Neural progenitor cell (in vitro differentiated cells): ENCODE results near the gene CGA. TPM values are rescaled to one million over a fixed set of nuclear protein-coding genes. Genes with fewer than 3 reads are reported as not detected.
"Not testable (repeated sequence)": the region's sequence is repeated elsewhere in the genome, so short reads cannot be mapped to it uniquely, and the experiment has no call there.

Experiments used
- DNase-seq: peaks from one replicate; pipeline ENCODE4 v3.0.0-alpha.2; 2016; ENCODE audit warnings: low spot score
- H2AFZ ChIP-seq: fragments of 200-600 bp; sonication (generic); replicated peaks from 2 replicates; pipeline ENCODE4 v1.6.1; 2016; ENCODE audit warnings: antibody characterized with exemption
- H3F3A ChIP-seq: fragments of 200-600 bp; sonication (generic); 2 replicates; pipeline ENCODE4 v1.6.1; 2016; ENCODE audit warnings: antibody characterized with exemption, low read depth
- H3K27ac ChIP-seq: fragments of 200-600 bp; sonication (generic); 2 replicates; pipeline ENCODE4 v1.5.1; 2016; ENCODE audit warnings: mild to moderate bottlenecking
- H3K27me3 ChIP-seq: fragments of 200-600 bp; sonication (generic); 2 replicates; pipeline ENCODE4 v1.6.1; 2016; ENCODE audit warnings: mild to moderate bottlenecking, moderate library complexity
- H3K36me3 ChIP-seq: fragments of 200-600 bp; sonication (generic); 2 replicates; pipeline ENCODE4 v1.5.1; 2016
- H3K4me1 ChIP-seq: fragments of 200-600 bp; sonication (generic); 2 replicates; pipeline ENCODE4 v1.6.1; 2016; ENCODE audit warnings: mixed run types
- H3K4me2 ChIP-seq: fragments of 200-600 bp; sonication (generic); 2 replicates; pipeline ENCODE4 v1.6.1; 2016
- H3K4me3 ChIP-seq: fragments of 200-600 bp; sonication (generic); 2 replicates; pipeline ENCODE4 v1.5.1; 2016
- H3K79me2 ChIP-seq: fragments of 200-600 bp; sonication (generic); 2 replicates; pipeline ENCODE4 v1.6.1; 2016; ENCODE audit warnings: low read depth
- H3K9ac ChIP-seq: fragments of 200-600 bp; sonication (generic); 2 replicates; pipeline ENCODE4 v1.6.1; 2016
- H3K9me3 ChIP-seq: fragments of 200-600 bp; sonication (generic); 2 replicates; pipeline ENCODE4 v1.5.1; 2016; ENCODE audit warnings: low read depth
- H4K20me1 ChIP-seq: fragments of 200-600 bp; sonication (generic); 2 replicates; pipeline ENCODE4 v1.6.1; 2016; ENCODE audit warnings: low read depth
- H3K27ac Mint-ChIP-seq: 3 replicates; pipeline ENCODE4 v1.8.0; 2021; ENCODE audit warnings: mixed read lengths
- H3K27me3 Mint-ChIP-seq: 2 replicates; pipeline ENCODE4 v1.8.0; 2022; ENCODE audit warnings: low read depth, mild to moderate bottlenecking, inconsistent platforms, moderate library complexity, mixed read lengths; ENCODE audit not compliant: insufficient read depth
- H3K36me3 Mint-ChIP-seq: 3 replicates; pipeline ENCODE4 v1.8.0; 2021; ENCODE audit warnings: mixed read lengths
- H3K4me1 Mint-ChIP-seq: 3 replicates; pipeline ENCODE4 v1.8.0; 2021; ENCODE audit warnings: mixed read lengths
- H3K4me3 Mint-ChIP-seq: 3 replicates; pipeline ENCODE4 v1.8.0; 2021; ENCODE audit warnings: mild to moderate bottlenecking, moderate library complexity, mixed read lengths
- H3K9me3 Mint-ChIP-seq: 3 replicates; pipeline ENCODE4 v1.8.0; 2020; ENCODE audit warnings: mixed read lengths
- CTCF ChIP-seq: fragments of 200-600 bp; sonication (generic); IDR thresholded peaks from 2 replicates; pipeline ENCODE4 v1.5.1; 2017; ENCODE audit warnings: antibody characterized with exemption, mild to moderate bottlenecking
- EZH2 ChIP-seq: fragments of 200-600 bp; sonication (generic); IDR thresholded peaks from 2 replicates; pipeline ENCODE4 v1.6.1; 2017; ENCODE audit warnings: antibody characterized with exemption, mild to moderate bottlenecking, moderate library complexity
- EZH2phosphoT487 ChIP-seq: fragments of 200-600 bp; sonication (generic); IDR thresholded peaks from 2 replicates; pipeline ENCODE4 v1.6.1; 2017; ENCODE audit warnings: antibody characterized with exemption
- total RNA-seq: library from RNA; depleted of rRNA; stranded (reverse); fragments of >200 nt; gene quantifications from 2 replicates; pipeline ENCODE4 v1.2.3, GENCODE V29; 2015; ENCODE audit warnings: low replicate concordance

CGA gene
- total RNA-seq: 0.46 TPM in 1 of 2 replicates, not detected in the other

GRCh38 chr6:87095087-87095509 is at the start of gene CGA:
CGA (minus strand) TSS chr6:87095106; CDS start chr6:87088200, 6,906 bp downstream.
- Histone ChIP-seq H3K79me2 (no peaks in the 10 kb centered on the region), H3F3A (no peaks in the 10 kb centered on the region), H3K4me3 (no peak within 1 kb of the TSS), H3K36me3 (no peaks in the 10 kb centered on the region), H3K9ac (no peak within 1 kb of the TSS), H3K27ac (no peak within 1 kb of the TSS), H3K4me1 (no peaks in the 10 kb centered on the region), H2AFZ (no peak within 1 kb of the TSS), H3K9me3 (no peaks in the 10 kb centered on the region), H3K4me2 (no peak within 1 kb of the TSS), H4K20me1 (no peaks in the 10 kb centered on the region), H3K27me3 (no peaks in the 10 kb centered on the region)
- H3K9me3 Mint-ChIP-seq: no peaks in the 10 kb centered on the region
- H3K4me3 Mint-ChIP-seq: no peak within 1 kb of the TSS
- H3K4me1 Mint-ChIP-seq: no peaks in the 10 kb centered on the region
- no peak within 1 kb of the TSS for H3K27ac Mint-ChIP-seq
- H3K27me3 Mint-ChIP-seq: peaks cover 2% of the 10 kb centered on the region
- TF ChIP-seq EZH2phosphoT487: no peak
- TF ChIP-seq EZH2: no peak
- no peak for TF ChIP-seq CTCF
- no peak for DNase-seq
- no peaks in the 10 kb centered on the region for H3K36me3 Mint-ChIP-seq

GRCh38 chr6:87139927-87140326 is 45.0 kb upstream of the CGA start:
- not testable (repeated sequence) for H2AFZ ChIP-seq, H3K9ac ChIP-seq, H3K27me3 ChIP-seq, H3K27ac ChIP-seq, H3K27me3 Mint-ChIP-seq, DNase-seq, H3K9me3 ChIP-seq, H3K27ac Mint-ChIP-seq, H4K20me1 ChIP-seq, H3K4me1 ChIP-seq, H3K4me3 Mint-ChIP-seq, H3K36me3 Mint-ChIP-seq, H3F3A ChIP-seq, H3K4me3 ChIP-seq, H3K4me1 Mint-ChIP-seq, H3K36me3 ChIP-seq, H3K4me2 ChIP-seq, H3K79me2 ChIP-seq
- H3K9me3 Mint-ChIP-seq: peaks cover 12% of the 10 kb centered on the region

DNA sequence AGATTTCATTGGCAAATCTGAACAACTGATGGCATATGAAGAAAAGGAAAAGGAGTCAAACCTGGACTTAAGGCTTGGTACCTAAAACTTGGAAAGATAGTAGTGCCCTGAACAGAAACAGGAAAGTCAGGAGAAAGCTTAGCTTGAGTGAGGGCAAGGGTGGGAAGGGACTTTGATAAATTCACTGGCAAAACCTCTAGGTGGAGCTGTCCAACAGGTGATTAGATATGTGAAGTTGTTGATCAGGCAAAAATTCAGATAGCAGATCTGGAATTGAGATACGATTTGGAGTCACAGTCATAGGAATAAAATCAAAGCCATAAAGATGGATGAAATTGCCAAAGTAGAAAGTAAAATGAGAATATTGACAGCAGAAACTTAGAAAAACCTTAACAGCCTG is 44.3 kb upstream of the CGA start:
- no peak overlapping the region for H2AFZ ChIP-seq
- no peaks in the 10 kb centered on the region for H3K4me1 ChIP-seq
- Mint-ChIP-seq H3K4me3 (no peak overlapping the region), H3K36me3 (no peaks in the 10 kb centered on the region), H3K27ac (no peak overlapping the region), H3K9me3 (peaks cover 12% of the 10 kb centered on the region), H3K4me1 (no peaks in the 10 kb centered on the region), H3K27me3 (peaks cover 2% of the 10 kb centered on the region)
- H3K27me3 ChIP-seq: no peaks in the 10 kb centered on the region
- DNase-seq: peak; percentile 53
- no peak overlapping the region for H3K4me2 ChIP-seq
- no peak overlapping the region for H3K27ac ChIP-seq
- no peaks in the 10 kb centered on the region for H3K79me2 ChIP-seq
- H3F3A ChIP-seq: no peaks in the 10 kb centered on the region
- H3K9ac ChIP-seq: no peak overlapping the region
- H3K9me3 ChIP-seq: no peaks in the 10 kb centered on the region
- no peaks in the 10 kb centered on the region for H4K20me1 ChIP-seq
- H3K4me3 ChIP-seq: no peak overlapping the region
- TF ChIP-seq CTCF (peak; percentile 71), EZH2 (no peak), EZH2phosphoT487 (no peak)
- H3K36me3 ChIP-seq: no peaks in the 10 kb centered on the region

DNA sequence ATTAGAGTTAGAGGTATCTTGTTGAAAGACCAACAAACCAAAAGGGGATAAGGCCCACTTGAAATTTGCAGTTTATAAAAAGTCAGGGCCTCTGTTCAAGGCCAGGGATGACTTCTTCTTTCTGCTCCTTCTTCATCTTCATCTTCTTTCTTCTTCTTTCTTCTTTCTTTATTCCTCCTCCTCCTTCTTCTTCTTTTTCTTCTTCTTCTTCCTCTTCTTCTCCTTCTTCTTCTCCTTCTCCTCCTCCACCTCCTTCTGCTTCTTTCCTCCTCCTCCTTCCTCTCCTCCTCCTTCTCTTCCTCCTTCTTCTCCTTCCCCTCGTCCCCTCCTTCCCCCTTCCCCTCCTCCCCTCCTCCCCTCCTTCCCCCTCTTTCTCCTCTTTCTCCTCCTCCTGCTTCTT is 42.1 kb upstream of the CGA start:
- Histone ChIP-seq H3K4me1 (no peaks in the 10 kb centered on the region), H3F3A (no peaks in the 10 kb centered on the region), H3K79me2 (no peaks in the 10 kb centered on the region), H3K9ac (no peak overlapping the region), H2AFZ (no peak overlapping the region), H3K9me3 (no peaks in the 10 kb centered on the region), H3K4me2 (no peak overlapping the region), H3K4me3 (no peak overlapping the region), H3K36me3 (no peaks in the 10 kb centered on the region), H3K27me3 (no peaks in the 10 kb centered on the region), H4K20me1 (no peaks in the 10 kb centered on the region), H3K27ac (no peak overlapping the region)
- Mint-ChIP-seq H3K27me3 (no peaks in the 10 kb centered on the region), H3K4me1 (no peaks in the 10 kb centered on the region), H3K4me3 (no peak overlapping the region), H3K36me3 (no peaks in the 10 kb centered on the region), H3K9me3 (peaks cover 9% of the 10 kb centered on the region), H3K27ac (no peak overlapping the region)
- DNase-seq: no peak
- TF ChIP-seq CTCF (no peak), EZH2phosphoT487 (no peak), EZH2 (no peak)
